Measurements from ENCODE around the gene FIGLA.

DNA sequence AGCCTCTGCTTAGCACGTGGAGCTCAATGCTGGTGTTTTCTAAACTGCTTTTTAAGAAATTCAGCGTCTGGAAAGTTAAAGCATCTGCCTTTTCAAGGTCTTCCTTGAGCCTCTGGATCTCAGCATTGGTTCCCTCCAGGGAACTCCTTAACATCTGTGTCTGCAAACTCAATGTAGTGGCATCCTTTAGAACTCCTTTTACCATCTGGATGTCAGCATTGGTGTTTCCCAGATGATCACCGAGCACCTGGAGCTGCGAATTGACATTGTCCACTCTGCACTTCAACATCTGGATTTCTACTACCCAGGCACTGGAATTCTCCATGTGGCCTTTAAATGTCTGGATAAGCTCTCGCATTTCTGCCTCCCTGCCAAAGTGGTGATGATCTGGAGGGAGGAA lies 26.3 kb upstream of the FIGLA start:
- TF ChIP-seq POLR2A (IDR thresholded peaks at IDR 0.05; ENCODE audit: low read depth, low read length): no peak
- TF ChIP-seq TAF1 (IDR thresholded peaks at IDR 0.05; ENCODE audit: low read depth, low read length): no peak
- TF ChIP-seq POLR2AphosphoS5 (IDR thresholded peaks at IDR 0.05; ENCODE audit: low read depth, low read length): no peak
- TF ChIP-seq SPI1 (IDR thresholded peaks at IDR 0.05; ENCODE audit: low read depth, low read length): no peak
- TF ChIP-seq POU2F2 (IDR thresholded peaks at IDR 0.05; ENCODE audit: low read depth, low read length): no peak
- no peak for TF ChIP-seq PAX5 (IDR thresholded peaks at IDR 0.05; ENCODE audit: insufficient read depth, low read length, severe bottlenecking)
